SK-N-MC (cell line): ENCODE data around the gene PDS5A.

ENCODE experiments used
- EZH2 ChIP-seq: fragments of 200-600 bp; sonication (generic); IDR thresholded peaks from one replicate; pipeline ENCODE4 v1.6.1; 2017; ENCODE audit warnings: antibody characterized with exemption
- FOXP2 ChIP-seq: optimal IDR thresholded peaks from 2 replicates; pipeline ENCODE3; 2011; ENCODE audit warnings: mild to moderate bottlenecking, moderate library complexity; ENCODE audit not compliant: insufficient read depth; ENCODE audit errors: extremely low read length, control extremely low read depth
- POLR2AphosphoS5 ChIP-seq: IDR thresholded peaks from 2 replicates; pipeline ENCODE4 v1.6.1; 2012; ENCODE audit warnings: mild to moderate bottlenecking, low read depth, low read length, borderline replicate concordance

DNA sequence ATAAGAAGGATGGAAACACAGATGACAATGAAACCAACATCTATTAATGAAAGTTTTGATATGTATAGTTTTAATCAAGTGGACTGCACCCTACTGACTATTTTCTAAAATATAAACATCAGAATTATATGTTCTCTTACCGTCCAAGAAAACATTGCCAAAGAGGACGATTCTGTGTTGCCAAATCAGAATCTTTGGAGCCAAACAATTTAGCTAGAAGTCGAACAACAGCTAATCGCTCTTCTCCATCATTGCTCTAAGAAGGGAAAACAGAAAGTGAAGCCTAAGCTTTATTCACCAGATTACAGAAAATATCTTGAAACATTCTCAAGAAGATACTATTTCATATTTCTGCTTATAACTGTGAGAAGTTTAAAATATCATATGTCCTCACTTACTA lies 64.2 kb downstream of the PDS5A start:
- TF ChIP-seq POLR2AphosphoS5 = no peak
- TF ChIP-seq EZH2 = no peak
- TF ChIP-seq FOXP2 = no peak
